Measurements from ENCODE around the gene IGF2R.
"Not testable (repeated sequence)": the region's sequence is repeated elsewhere in the genome, so short reads cannot be mapped to it uniquely, and the experiment has no call there.

Gene IGF2R, protein sequence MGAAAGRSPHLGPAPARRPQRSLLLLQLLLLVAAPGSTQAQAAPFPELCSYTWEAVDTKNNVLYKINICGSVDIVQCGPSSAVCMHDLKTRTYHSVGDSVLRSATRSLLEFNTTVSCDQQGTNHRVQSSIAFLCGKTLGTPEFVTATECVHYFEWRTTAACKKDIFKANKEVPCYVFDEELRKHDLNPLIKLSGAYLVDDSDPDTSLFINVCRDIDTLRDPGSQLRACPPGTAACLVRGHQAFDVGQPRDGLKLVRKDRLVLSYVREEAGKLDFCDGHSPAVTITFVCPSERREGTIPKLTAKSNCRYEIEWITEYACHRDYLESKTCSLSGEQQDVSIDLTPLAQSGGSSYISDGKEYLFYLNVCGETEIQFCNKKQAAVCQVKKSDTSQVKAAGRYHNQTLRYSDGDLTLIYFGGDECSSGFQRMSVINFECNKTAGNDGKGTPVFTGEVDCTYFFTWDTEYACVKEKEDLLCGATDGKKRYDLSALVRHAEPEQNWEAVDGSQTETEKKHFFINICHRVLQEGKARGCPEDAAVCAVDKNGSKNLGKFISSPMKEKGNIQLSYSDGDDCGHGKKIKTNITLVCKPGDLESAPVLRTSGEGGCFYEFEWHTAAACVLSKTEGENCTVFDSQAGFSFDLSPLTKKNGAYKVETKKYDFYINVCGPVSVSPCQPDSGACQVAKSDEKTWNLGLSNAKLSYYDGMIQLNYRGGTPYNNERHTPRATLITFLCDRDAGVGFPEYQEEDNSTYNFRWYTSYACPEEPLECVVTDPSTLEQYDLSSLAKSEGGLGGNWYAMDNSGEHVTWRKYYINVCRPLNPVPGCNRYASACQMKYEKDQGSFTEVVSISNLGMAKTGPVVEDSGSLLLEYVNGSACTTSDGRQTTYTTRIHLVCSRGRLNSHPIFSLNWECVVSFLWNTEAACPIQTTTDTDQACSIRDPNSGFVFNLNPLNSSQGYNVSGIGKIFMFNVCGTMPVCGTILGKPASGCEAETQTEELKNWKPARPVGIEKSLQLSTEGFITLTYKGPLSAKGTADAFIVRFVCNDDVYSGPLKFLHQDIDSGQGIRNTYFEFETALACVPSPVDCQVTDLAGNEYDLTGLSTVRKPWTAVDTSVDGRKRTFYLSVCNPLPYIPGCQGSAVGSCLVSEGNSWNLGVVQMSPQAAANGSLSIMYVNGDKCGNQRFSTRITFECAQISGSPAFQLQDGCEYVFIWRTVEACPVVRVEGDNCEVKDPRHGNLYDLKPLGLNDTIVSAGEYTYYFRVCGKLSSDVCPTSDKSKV (N-terminal part only)
- 611 to 1,885 (median 1,011) reads per million in 18 experiments for total RNA-seq

DNA sequence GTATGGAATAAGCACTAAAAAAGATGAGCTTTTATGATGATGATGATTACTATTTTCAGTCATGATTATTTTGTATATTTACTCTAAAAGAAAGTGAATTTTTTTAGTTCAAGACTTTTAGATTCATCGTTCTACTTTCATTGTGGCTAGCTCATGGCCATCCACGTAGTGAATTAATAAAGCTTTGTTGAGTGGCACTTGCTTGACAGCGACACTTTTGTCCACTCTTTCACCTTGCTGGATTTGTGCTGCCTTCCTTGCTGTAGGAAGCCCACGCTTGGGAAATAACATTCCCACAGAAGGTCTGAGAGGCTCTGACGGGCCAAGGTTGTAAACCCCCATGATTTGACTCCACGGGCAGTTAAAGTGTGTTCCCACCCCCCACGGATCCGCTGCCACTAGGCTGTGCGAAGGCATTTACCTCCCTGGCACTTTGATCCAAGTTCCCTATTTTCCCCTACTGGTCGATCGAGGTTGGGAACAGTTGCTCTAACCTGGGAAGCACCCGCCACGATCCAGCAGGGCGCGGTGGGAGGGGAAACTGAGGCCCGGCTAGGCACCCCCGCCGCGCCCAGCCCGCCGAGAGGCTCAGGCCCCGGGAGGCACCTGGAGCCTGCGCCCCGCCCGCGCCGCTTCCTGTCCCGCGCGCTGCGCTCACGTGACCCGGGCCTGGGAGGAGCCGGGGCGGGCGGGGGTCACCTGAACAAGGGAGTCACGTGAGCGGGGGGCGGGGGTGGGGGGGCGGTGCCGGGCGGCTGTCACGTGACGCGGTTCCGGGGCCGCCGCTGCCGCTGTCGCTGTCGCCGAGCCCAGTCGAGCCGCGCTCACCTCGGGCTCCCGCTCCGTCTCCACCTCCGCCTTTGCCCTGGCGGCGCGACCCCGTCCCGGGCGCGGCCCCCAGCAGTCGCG is at the start of gene IGF2R:
TSS of gene IGF2R (plus strand) at position 788 of the 909 bp plus-strand sequence. CDS start 165 bp downstream, outside the sequence.
- peak; percentile 83 to 92 for DNase-seq

GRCh38 chr6:159919800-159920199 is 49.1 kb upstream of the IGF2R start:
- DNase-seq: no peak

GRCh38 chr6:159924150-159924549 is 44.7 kb upstream of the IGF2R start:
- not testable (repeated sequence) for DNase-seq

DNA sequence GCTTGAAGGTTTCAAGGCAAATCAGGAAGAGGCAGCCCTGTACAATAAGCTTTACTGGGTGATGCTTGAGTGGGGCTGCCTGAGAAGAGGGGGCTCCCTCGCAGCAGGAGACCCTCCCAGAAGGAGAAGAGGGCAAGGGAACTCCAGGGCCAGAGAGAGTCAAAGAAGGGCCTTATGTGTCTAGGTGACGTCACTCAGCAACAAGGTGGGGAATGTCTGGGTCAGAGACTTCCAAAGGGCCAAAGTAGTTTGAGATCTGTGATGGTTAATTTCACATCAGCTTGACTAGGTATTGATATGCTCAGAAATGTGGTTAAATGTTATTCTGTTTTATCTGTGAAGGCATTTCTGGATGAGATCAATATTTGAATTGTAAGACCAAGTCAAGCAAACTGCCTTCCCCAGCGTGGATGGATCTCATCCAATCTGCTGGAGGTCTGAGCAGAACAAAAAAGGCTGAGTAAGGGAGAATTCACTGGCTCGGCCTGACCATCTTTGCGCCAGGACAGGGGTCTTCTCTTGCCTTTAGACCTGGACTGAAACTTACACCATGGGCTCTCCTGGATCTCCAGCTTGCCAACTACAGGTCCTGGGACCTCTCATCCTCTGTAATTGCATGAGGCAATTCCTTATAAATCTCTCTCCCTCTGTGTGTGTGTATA is 42.2 kb upstream of the IGF2R start:
- no peak for DNase-seq

DNA sequence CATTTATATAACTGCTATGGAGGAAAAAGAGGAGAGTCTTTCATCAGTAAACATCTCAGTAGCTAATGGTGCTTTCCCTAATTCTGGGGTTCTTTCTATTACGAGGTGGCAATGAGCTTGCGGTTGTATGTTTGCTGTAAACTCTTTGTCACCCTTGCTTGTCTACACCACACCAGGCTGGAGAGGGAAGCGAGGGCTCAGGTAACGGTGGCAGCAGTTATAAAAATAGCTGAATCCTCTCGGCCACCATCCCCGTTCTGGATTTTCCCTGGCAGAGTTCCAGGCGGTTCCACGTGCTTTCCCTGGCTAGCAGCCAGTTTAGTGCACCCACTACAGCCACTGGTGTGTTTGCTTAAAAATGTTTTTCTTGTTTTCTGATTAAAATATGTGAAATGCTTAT is 39.1 kb upstream of the IGF2R start:
- peak in 1 of 2 donors; percentile 12 for DNase-seq

- DNase-seq: no peak
These were observed 37.8 kb upstream of the IGF2R start for GRCh38 chr6:159931112-159931511.

GRCh38 chr6:159931846-159932245 is 37.0 kb upstream of the IGF2R start:
- no peak for DNase-seq

DNA sequence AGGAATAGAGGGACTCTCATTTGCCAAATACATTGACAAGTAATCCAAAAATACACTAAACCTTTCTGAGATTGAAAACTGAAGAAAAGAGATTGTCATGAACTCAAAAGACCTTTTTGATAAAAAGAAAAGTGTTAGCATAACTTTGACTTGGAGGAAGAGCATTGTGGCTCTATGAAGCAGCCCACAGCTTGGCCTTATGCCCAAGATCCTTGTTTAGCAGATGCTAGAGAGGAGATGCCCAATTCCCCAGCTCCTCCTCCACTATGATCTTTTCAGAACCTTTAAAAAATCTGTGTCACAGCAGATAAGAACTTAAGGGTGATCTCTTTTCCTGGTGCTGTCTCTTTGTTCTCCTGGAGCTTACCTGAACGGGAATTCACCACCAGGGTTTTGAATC is 35.8 kb upstream of the IGF2R start:
- DNase-seq: no peak

DNA sequence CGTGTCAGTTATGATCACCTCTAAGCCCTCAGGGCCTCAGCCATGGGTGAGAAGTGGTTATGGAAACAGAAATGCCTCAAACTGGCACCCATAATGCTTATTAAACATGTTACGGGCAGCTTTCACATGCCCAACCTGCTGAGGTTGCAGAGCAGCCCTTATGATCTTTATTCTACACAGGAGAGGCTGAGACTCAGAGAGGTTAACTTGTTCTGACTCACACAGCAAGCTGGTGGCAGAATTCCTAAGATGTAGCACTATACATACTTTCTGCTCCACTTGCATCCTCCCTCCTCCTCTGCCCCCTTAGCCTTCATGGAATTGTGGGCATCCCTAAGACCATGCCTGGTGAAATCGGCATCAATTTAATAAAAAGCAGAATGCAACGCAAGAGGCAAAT is 34.7 kb upstream of the IGF2R start:
- no peak for DNase-seq

- DNase-seq: no peak
These were observed 33.8 kb upstream of the IGF2R start for GRCh38 chr6:159935065-159935464.

- DNase-seq: no peak
These were observed 33.2 kb upstream of the IGF2R start for GRCh38 chr6:159935633-159936032.

- no peak for DNase-seq
These were observed 29.3 kb upstream of the IGF2R start for GRCh38 chr6:159939591-159940016.

- peak; percentile 54 to 66 for DNase-seq
These were observed 27.4 kb upstream of the IGF2R start for GRCh38 chr6:159941286-159942113.

- DNase-seq: peak; percentile 56 to 61
These were observed 25.7 kb upstream of the IGF2R start for GRCh38 chr6:159943101-159943632.

GRCh38 chr6:159943968-159944598 is 24.8 kb upstream of the IGF2R start:
- peak; percentile 87 to 89 for DNase-seq

DNA sequence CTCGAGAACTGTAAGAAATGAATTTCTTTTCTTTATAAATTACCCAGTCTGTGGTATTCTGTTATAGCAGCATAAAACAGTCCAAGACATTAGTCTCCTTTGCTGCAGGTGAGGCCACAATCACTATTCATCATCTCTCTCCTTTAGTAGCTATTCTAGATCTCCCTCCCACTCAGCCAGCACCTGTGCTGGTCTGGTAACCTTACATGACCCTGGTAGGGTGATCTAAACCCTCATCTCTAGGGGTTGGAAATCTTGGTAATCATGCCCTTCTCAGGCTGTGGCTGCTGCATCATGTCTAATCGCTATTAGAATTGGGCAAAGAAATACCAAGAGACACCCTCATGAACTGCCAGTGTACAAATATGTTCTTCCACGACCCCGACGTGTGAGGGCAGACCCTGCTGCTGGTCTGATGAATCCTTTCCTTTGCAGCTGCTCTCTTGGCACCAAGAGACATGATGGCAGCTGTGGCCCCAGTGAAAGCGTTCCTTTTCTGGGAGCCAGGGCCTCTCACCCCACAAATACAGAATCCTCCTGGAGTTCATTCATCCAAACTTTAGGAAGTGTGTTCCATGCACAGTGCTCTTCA is 23.0 kb upstream of the IGF2R start:
- no peak for DNase-seq

GRCh38 chr6:159946912-159947311 is 22.0 kb upstream of the IGF2R start:
- no peak for DNase-seq

GRCh38 chr6:159948199-159948598 is 20.7 kb upstream of the IGF2R start:
- no peak for DNase-seq

DNA sequence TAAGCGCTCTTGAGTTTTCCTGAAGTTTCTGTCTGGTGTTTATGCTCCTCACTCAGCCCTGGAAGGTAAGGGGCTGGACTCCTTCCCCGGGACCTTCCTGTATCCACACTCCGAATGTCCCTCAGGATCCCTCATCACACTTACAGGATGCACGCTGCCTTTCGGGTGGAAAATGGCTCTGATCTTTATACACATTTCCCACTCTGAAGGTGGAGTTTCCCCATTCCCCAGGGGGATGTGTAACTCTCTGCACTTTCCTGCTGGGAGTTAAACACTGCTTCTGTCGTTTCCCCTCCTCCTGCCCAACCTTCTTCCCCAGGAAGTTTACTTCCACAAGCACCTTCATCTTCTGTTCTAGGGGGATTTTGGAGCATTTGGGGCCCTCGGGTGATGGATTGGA is 17.1 kb upstream of the IGF2R start:
- no peak for DNase-seq
